ENCODE measurements around the gene PIP5K1B.

Gene PIP5K1B

DNA sequence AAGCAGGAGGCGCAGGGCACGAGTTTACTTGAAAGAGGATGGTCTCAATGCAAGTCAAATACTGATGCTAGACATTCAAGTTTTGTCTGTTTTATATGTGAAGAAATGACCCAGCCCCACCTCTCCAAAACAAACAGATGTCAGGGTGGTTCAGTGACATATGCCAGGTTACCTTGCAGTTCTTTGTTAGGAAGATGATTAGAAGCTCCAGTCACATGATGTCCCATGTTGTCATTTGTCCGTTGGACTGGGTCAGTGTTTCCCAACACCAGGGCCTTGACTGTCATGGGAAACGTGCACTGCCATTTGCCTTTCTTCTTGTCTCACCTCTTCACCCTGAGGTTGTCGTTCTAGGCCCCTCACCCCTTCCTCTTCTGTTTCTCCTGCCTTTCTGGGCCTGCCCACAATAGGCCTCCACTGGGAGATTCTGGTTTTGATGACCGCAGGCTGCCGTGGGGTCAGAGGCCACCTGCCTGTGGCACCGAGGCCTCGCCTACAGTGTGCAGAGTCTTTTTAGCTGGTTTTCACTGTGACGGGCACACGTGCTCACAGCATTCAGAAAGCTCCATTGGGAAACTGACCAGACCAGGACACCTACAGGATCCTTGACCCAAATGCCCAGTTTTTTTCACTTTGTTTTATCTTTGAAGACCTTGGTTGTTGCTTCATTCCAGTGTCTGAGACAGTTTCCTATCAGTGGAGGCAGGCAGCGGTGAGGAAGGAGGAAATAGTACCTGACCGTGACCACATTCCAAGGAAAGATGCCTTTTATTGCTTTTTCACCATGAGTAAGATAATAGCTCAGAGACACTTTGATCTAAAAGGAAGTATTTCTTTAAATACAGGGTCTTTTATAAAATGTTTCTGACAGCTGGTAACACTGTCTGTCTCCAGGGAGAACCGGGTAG lies 123.1 kb downstream of the PIP5K1B start:
- Histone ChIP-seq H3K4me1 (ENCODE audit: insufficient read depth, low read length, poor library complexity, severe bottlenecking) (peaks cover 10% of the 10 kb centered on the region), H3K4me2 (ENCODE audit: low read depth, low read length, poor library complexity, severe bottlenecking) (no peak overlapping the region), H3K9me3 (ENCODE audit: insufficient read depth, low read depth, low read length) (no peaks in the 10 kb centered on the region), H3K27me3 (ENCODE audit: insufficient read depth, low read length, poor library complexity, severe bottlenecking) (no peaks in the 10 kb centered on the region), H3K36me3 (ENCODE audit: insufficient read depth, low read length) (no peaks in the 10 kb centered on the region), H2AFZ (ENCODE audit: low read length) (no peak overlapping the region), H3K9ac (ENCODE audit: low read depth, low read length, poor library complexity, severe bottlenecking) (no peak overlapping the region), H4K20me1 (ENCODE audit: insufficient read depth, low read length, poor library complexity, severe bottlenecking) (no peaks in the 10 kb centered on the region), H3F3A (ENCODE audit: low read depth) (no peaks in the 10 kb centered on the region), H3K79me2 (ENCODE audit: insufficient read depth, low read length) (no peaks in the 10 kb centered on the region), H3K4me3 (ENCODE audit: low read length, poor library complexity, severe bottlenecking) (no peak overlapping the region), H3K9me2 (replicated peaks; ENCODE audit: low read depth, low read length) (no peaks in the 10 kb centered on the region)
- no peak for TF ChIP-seq EZH2phosphoT487 (IDR thresholded peaks at IDR 0.05; ENCODE audit: borderline replicate concordance)
- TF ChIP-seq, protein P1, sequence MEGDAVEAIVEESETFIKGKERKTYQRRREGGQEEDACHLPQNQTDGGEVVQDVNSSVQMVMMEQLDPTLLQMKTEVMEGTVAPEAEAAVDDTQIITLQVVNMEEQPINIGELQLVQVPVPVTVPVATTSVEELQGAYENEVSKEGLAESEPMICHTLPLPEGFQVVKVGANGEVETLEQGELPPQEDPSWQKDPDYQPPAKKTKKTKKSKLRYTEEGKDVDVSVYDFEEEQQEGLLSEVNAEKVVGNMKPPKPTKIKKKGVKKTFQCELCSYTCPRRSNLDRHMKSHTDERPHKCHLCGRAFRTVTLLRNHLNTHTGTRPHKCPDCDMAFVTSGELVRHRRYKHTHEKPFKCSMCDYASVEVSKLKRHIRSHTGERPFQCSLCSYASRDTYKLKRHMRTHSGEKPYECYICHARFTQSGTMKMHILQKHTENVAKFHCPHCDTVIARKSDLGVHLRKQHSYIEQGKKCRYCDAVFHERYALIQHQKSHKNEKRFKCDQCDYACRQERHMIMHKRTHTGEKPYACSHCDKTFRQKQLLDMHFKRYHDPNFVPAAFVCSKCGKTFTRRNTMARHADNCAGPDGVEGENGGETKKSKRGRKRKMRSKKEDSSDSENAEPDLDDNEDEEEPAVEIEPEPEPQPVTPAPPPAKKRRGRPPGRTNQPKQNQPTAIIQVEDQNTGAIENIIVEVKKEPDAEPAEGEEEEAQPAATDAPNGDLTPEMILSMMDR (conservative IDR thresholded peaks at IDR 0.05; ENCODE audit: low read length) = no peak

DNA sequence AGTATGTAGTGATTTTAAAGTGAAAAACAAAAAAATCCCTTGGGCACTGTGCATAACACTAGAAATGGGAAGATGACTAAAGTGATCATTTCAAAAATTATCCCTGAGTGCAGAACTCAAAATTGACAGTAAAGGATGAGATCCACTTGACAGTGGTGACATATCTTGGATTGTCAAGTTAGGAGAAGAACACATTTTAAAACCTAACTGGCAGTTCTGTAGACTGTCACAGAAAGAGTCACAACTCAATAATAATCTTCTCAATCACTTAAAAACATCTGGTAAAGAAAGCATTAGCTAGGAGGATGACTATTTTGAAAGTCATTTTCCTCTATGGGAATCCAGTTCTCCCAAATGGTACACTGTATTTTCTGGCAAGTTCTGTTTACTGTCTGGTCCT lies 127.1 kb downstream of the PIP5K1B start:
- no peak overlapping the region for H3K4me2 ChIP-seq (ENCODE audit: low read depth, low read length, poor library complexity, severe bottlenecking)
- no peaks in the 10 kb centered on the region for H3F3A ChIP-seq (ENCODE audit: low read depth)
- no peak for TF ChIP-seq EZH2phosphoT487 (IDR thresholded peaks at IDR 0.05; ENCODE audit: borderline replicate concordance)
- TF ChIP-seq, protein P1 (conservative IDR thresholded peaks at IDR 0.05; ENCODE audit: low read length) = no peak
- no peaks in the 10 kb centered on the region for H3K79me2 ChIP-seq (ENCODE audit: insufficient read depth, low read length)
- no peak overlapping the region for H3K9ac ChIP-seq (ENCODE audit: low read depth, low read length, poor library complexity, severe bottlenecking)
- H3K9me2 ChIP-seq (replicated peaks; ENCODE audit: low read depth, low read length) = no peaks in the 10 kb centered on the region
- H3K9me3 ChIP-seq (ENCODE audit: insufficient read depth, low read depth, low read length) = no peaks in the 10 kb centered on the region
- no peaks in the 10 kb centered on the region for H3K36me3 ChIP-seq (ENCODE audit: insufficient read depth, low read length)
- H4K20me1 ChIP-seq (ENCODE audit: insufficient read depth, low read length, poor library complexity, severe bottlenecking) = no peaks in the 10 kb centered on the region
- peaks cover 10% of the 10 kb centered on the region for H3K4me1 ChIP-seq (ENCODE audit: insufficient read depth, low read length, poor library complexity, severe bottlenecking)
- no peak overlapping the region for H2AFZ ChIP-seq (ENCODE audit: low read length)
- no peaks in the 10 kb centered on the region for H3K27me3 ChIP-seq (ENCODE audit: insufficient read depth, low read length, poor library complexity, severe bottlenecking)
- H3K4me3 ChIP-seq (ENCODE audit: low read length, poor library complexity, severe bottlenecking) = no peak overlapping the region

DNA sequence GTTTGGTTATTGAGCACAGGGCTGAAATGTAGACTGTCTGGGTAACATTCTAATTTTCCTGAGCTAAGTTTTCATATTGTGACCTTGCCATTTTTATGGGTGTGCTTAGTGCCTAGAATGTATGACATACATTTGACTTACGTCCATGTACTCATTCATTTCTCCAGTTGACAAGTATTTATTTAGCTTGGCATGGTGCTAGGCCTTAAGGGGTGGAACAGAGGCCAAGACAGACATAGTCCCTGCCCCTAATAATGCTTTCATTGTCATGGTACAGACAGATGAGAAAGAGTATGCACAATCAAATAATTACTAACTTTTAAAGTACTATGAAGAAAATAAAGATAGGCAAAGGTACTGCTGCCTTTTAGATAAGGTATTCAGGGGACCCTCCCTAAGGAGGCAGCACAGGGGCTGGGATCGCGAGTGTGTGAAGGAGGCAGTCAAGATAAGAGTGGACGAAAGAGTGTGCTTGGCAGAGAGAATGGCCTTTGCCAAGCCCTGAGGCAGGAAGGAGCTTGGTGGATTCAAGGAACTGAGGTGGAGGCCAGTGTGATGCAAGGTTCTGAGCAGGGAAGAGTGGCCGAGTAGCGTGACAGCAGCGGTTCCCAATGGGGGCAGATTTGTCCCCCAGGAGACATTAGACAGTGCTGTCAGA lies 128.0 kb downstream of the PIP5K1B start:
- no peaks in the 10 kb centered on the region for H4K20me1 ChIP-seq (ENCODE audit: insufficient read depth, low read length, poor library complexity, severe bottlenecking)
- H3K9ac ChIP-seq (ENCODE audit: low read depth, low read length, poor library complexity, severe bottlenecking) = no peak overlapping the region
- no peak overlapping the region for H3K4me2 ChIP-seq (ENCODE audit: low read depth, low read length, poor library complexity, severe bottlenecking)
- no peaks in the 10 kb centered on the region for H3K36me3 ChIP-seq (ENCODE audit: insufficient read depth, low read length)
- H3K9me2 ChIP-seq (replicated peaks; ENCODE audit: low read depth, low read length) = no peaks in the 10 kb centered on the region
- H3K79me2 ChIP-seq (ENCODE audit: insufficient read depth, low read length) = no peaks in the 10 kb centered on the region
- no peak overlapping the region for H3K4me3 ChIP-seq (ENCODE audit: low read length, poor library complexity, severe bottlenecking)
- no peaks in the 10 kb centered on the region for H3K9me3 ChIP-seq (ENCODE audit: insufficient read depth, low read depth, low read length)
- H3K4me1 ChIP-seq (ENCODE audit: insufficient read depth, low read length, poor library complexity, severe bottlenecking) = peaks cover 10% of the 10 kb centered on the region
- TF ChIP-seq, protein P1 (conservative IDR thresholded peaks at IDR 0.05; ENCODE audit: low read length) = no peak
- TF ChIP-seq EZH2phosphoT487 (IDR thresholded peaks at IDR 0.05; ENCODE audit: borderline replicate concordance) = no peak
- H3K27me3 ChIP-seq (ENCODE audit: insufficient read depth, low read length, poor library complexity, severe bottlenecking) = no peaks in the 10 kb centered on the region
- H2AFZ ChIP-seq (ENCODE audit: low read length) = no peak overlapping the region
- H3F3A ChIP-seq (ENCODE audit: low read depth) = no peaks in the 10 kb centered on the region

All from Loucy (cell line).